GM12891 (cell line): Measurements from ENCODE around the gene SUPT6H.

Experiments used
- POLR2A ChIP-seq: IDR thresholded peaks from 2 replicates; pipeline ENCODE4 v1.6.1; 2011; ENCODE audit warnings: low read depth, low read length, control low read depth
- POLR2AphosphoS5 ChIP-seq: IDR thresholded peaks from 2 replicates; pipeline ENCODE4 v1.6.1; 2011; ENCODE audit warnings: low read depth, low read length, control low read depth
- POU2F2 ChIP-seq: IDR thresholded peaks from 2 replicates; pipeline ENCODE4 v1.6.1; 2011; ENCODE audit warnings: low read depth, mild to moderate bottlenecking, control low read depth, low read length, moderate library complexity
- TAF1 ChIP-seq: IDR thresholded peaks from 2 replicates; pipeline ENCODE4 v1.6.1; 2011; ENCODE audit warnings: low read depth, low read length, control low read depth

DNA sequence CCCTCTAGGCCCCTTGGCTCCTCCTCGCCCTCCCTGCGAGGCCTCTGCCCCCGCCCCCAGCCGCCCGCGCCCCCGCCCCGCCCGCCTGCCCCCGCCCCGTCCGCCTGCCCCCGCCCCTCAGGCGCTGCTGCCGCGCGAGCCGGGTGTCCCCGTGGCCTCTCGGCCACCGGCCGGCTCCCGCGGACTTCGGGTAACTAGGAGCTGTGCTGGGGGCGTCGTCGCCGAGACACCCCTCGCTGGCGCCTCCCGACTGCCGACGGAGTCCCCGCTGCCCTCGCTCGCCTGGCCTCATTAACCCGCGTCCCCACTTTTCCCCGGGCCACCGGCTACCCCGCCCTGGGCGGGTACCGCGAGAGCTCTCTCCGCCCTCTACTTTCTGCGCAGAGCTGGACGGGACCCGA, 64.2 kb downstream of the SUPT6H start, which contains the start of gene TLCD1:
- TF ChIP-seq POLR2A (no peak), TAF1 (no peak), POLR2AphosphoS5 (no peak), POU2F2 (no peak)
